ENCODE results near the gene SEC31A. TPM values are rescaled to one million over a fixed set of nuclear protein-coding genes. Genes with fewer than 3 reads are reported as not detected.
"Not testable (repeated sequence)": the region's sequence is repeated elsewhere in the genome, so short reads cannot be mapped to it uniquely, and the experiment has no call there.

Gene SEC31A
- polyA plus RNA-seq, 1 of the 3 experiments (the other 2 are of a cell fraction), result 147 TPM

DNA sequence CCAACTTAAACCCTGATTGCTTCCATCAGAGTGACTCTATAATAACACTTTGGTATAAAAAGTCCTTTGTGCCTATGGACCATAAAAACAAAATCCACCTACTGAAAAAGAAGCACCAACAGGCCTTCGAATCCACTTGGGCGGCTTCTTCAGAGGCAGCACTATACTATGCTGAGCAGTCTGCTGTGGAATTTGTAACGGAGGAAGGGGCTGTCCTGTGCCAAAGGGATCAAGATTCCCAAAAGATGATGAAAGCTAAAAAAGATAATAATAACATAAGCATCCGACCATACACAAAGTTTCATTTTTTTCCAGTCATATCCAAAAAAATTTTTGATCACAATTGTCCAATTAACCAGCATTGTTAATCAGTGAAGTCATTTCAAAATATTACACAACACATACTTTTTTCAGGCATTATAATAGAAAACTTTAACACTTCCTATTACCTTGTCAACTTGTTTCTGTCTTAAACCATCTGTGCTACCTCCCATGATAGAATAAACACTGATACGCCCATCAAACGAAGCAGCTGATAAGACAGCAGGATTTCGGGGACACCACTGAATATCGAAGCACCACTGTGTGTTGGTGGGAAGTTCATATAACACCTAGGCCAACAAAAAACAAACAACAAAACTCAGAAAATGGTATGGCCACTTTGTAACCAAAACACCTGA is 24.1 kb downstream of the SEC31A start (continued):
- TF ChIP-seq JUND (IDR thresholded peaks at IDR 0.05), result no peak
- TF ChIP-seq RCOR1 (IDR thresholded peaks at IDR 0.05; ENCODE audit: low read length), result no peak
- no peak for TF ChIP-seq YY1 (IDR thresholded peaks at IDR 0.05; ENCODE audit: low read depth)
- TF ChIP-seq RFX5 (IDR thresholded peaks at IDR 0.05; ENCODE audit: low read length), result no peak

DNA sequence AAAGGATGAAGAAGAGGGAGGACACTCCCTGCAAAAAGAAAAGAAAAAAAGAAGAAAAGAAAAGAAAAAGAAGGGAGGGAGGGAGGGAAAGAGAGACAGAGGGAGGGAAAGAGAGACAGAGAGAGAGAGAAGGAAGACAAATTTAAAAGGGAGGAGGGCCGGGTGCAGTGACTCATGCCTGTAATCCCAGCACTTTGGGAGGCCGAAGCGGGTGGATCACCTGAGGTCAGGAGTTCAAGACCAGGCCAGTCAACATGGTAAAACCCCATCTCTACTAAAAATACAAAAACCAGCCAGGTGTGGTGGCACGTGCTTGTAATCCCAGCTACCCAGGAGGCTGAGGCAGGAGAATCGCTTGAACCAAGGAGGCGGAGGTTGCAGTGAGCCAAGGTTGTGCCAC is 24.9 kb downstream of the SEC31A start:
- H2AFZ ChIP-seq (ENCODE audit: low read depth); H3K27me3 ChIP-seq (ENCODE audit: insufficient read depth); H3K9me2 ChIP-seq; DNase-seq; H3K9me3 ChIP-seq; POLR2A ChIA-PET; H3K4me1 ChIP-seq (ENCODE audit: control insufficient read depth in 1 of 2, insufficient read depth in 2 of 2, low read depth in 1 of 2, low read length in 1 of 2); H4K20me1 ChIP-seq (ENCODE audit: insufficient read depth): not testable (repeated sequence)
- Histone ChIP-seq H3K9ac (peak overlapping the region; percentile 55; the same call in 1 of the 2 replicates), H3K36me3 (replicated peaks in 1 of 2; ENCODE audit: control insufficient read depth in 1 of 2, insufficient read depth in 2 of 2, low read length in 1 of 2) (peaks cover 67 to 88% of the 10 kb centered on the region in 2 experiments), H3K79me2 (ENCODE audit: insufficient read depth) (peaks cover 80% of the 10 kb centered on the region), H3F3A (replicated peaks; ENCODE audit: insufficient read depth) (peaks cover 70% of the 10 kb centered on the region), H3K4me2 (peak overlapping the region; percentile 58), H3K4me3 (ENCODE audit: low read depth in 2 of 2, low read length in 1 of 2) (peak overlapping the region in 1 of 2 experiments; percentile 12; a peak in 1 of 4 replicates), H3K27ac (ENCODE audit: low read depth in 2 of 2, low read length in 1 of 2) (peak overlapping the region in 1 of 2 experiments; percentile 92; a peak in 2 of 4 replicates)
- WGBS (ENCODE audit: low lambda C conversion rate), result 65% methylated on average over 6 of the region's 6 CpGs
- TF ChIP-seq FOSL2 (IDR thresholded peaks at IDR 0.05; ENCODE audit: borderline replicate concordance, low read depth), result 0 out of 2 replicates have a peak, but pooled peaks have one; percentile 28
- 0 out of 2 replicates have a peak, but pooled peaks have one; percentile 36 for TF ChIP-seq RXRA (IDR thresholded peaks at IDR 0.05; ENCODE audit: borderline replicate concordance, low read depth)
- CTCF ChIA-PET, result interaction anchor here (1.5 kb wide), 1 partner anchor 12 kb away, joined by 5 read pairs; no protein-coding TSS in a partner anchor

DNA sequence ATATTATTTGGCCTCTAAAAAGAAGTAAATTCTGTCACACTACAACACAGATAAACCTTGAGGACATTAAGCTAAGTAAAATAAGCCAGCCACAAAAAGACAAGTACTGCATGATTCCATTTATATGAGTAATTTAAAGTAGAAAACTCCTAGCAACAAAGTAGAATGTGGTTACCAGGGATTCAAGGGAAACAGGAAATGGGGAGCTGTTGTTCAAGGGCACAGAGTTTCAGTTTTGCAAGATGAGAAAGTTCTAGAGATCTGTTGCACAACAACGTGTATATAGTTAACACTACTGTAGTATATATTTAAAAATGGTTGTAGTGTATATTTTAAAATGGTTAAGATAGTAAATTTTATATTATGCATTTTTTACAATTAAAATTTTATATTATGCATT is 25.4 kb downstream of the SEC31A start:
- Histone ChIP-seq H4K20me1 (ENCODE audit: insufficient read depth) (no peaks in the 10 kb centered on the region), H3K4me2 (peak overlapping the region; percentile 58; the same call in 1 of the 2 replicates), H3K27ac (ENCODE audit: low read depth in 2 of 2, low read length in 1 of 2) (peak overlapping the region in 1 of 2 experiments; percentile 92; a peak in 2 of 4 replicates), H3K9ac (peak overlapping the region; percentile 55; the same call in 1 of the 2 replicates), H3K4me1 (ENCODE audit: control insufficient read depth in 1 of 2, insufficient read depth in 2 of 2, low read depth in 1 of 2, low read length in 1 of 2) (peaks cover 0 to 8% of the 10 kb centered on the region in 2 experiments; a peak in 1 of 4 replicates), H3K9me2 (no peaks in the 10 kb centered on the region), H3K27me3 (ENCODE audit: insufficient read depth) (no peaks in the 10 kb centered on the region), H3K79me2 (ENCODE audit: insufficient read depth) (peaks cover 80% of the 10 kb centered on the region), H3K9me3 (no peaks in the 10 kb centered on the region), H3K4me3 (ENCODE audit: low read depth in 2 of 2, low read length in 1 of 2) (no peak overlapping the region), H2AFZ (ENCODE audit: low read depth) (no peak overlapping the region), H3F3A (replicated peaks; ENCODE audit: insufficient read depth) (peaks cover 73% of the 10 kb centered on the region), H3K36me3 (replicated peaks in 1 of 2; ENCODE audit: control insufficient read depth in 1 of 2, insufficient read depth in 2 of 2, low read length in 1 of 2) (peaks cover 63 to 88% of the 10 kb centered on the region in 2 experiments)
- ChIA-PET POLR2A (no interaction called here), CTCF (interaction anchor here (0.8 to 1.5 kb wide), 2 partner anchors 12 to 144 kb away, joined by 3 to 5 read pairs; no protein-coding TSS in a partner anchor)
- no peak for DNase-seq
- TF ChIP-seq ELF1 (IDR thresholded peaks at IDR 0.05) (peak; percentile 68; the same call in 1 of the 2 replicates), FOXM1 (IDR thresholded peaks at IDR 0.05; ENCODE audit: low read depth) (no peak), TCF12 (IDR thresholded peaks at IDR 0.05) (peak; percentile 20), IRF3 (IDR thresholded peaks at IDR 0.05; ENCODE audit: low read depth, low read length) (no peak), MEF2A (IDR thresholded peaks at IDR 0.05; ENCODE audit: borderline replicate concordance, low read depth) (no peak), JUND (IDR thresholded peaks at IDR 0.05) (peak; percentile 35; the same call in 1 of the 2 replicates), GABPA (IDR thresholded peaks at IDR 0.05; ENCODE audit: low read depth) (0 out of 2 replicates have a peak, but pooled peaks have one; percentile 32)
- 14% methylated on average over 1 of the region's 1 CpG for WGBS (ENCODE audit: low lambda C conversion rate)

Measured in SK-N-SH (cell line).